ENCODE data around the gene TSPAN7.

TSPAN7 gene

DNA sequence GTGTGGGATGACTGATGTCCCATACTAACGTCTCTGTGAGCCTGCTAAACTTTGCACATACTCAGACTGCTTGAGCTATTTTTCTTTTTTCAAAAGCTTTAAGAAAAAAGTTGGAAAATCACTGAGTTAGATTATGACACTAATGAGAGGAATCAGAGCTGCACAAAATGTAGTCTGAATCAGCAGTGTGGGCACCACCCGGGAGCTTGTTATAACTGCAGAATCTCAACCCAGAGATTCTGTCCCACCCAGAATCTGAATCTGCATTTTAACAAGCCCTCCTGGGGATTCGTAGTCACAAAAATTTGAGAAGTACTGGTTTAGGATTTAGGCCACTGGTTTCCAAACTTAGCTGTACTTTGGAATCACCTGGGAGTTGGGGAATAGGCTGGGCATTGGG lies 137.8 kb downstream of the TSPAN7 start:
- Histone ChIP-seq H3K9me3 (ENCODE audit: control insufficient read depth in 1 of 2, low read length in 2 of 2) (no peaks in the 10 kb centered on the region), H3K27ac (ENCODE audit: low read depth, low read length) (no peak overlapping the region), H3K27me3 (ENCODE audit: control insufficient read depth in 1 of 2, insufficient read depth in 2 of 2, low read length in 2 of 2) (no peaks in the 10 kb centered on the region), H3K36me3 (ENCODE audit: control insufficient read depth in 1 of 2, insufficient read depth in 2 of 2, low read length in 2 of 2) (no peaks in the 10 kb centered on the region), H3K4me1 (ENCODE audit: control insufficient read depth in 1 of 2, insufficient read depth in 2 of 2, low read length in 2 of 2) (no peaks in the 10 kb centered on the region), H3K9ac (ENCODE audit: low read depth in 1 of 2, low read length in 2 of 2) (no peak overlapping the region), H3K4me3 (ENCODE audit: low read depth in 1 of 2, low read length in 2 of 2) (no peak overlapping the region)

DNA sequence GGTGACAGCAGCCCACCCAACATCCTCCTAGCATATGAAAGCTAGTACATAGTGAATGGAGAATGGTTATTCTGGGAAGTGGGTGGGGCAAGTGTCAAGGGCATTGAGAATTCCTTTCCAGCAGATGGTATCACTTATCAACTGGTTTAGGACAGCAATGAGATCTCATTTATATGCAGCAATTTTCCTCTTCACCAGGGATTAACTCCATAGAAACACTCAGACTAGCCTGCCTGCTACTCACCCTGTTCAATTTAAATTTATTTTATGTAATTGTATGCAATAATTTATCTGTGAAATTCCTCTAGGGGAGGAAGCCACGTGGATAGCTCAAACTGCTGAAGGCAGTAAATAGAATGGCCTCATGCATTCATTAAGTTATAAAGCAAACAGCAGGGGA lies 138.4 kb downstream of the TSPAN7 start:
- no peak overlapping the region for H3K9ac ChIP-seq (ENCODE audit: low read depth in 1 of 2, low read length in 2 of 2)
- H3K4me1 ChIP-seq (ENCODE audit: control insufficient read depth in 1 of 2, insufficient read depth in 2 of 2, low read length in 2 of 2), result no peaks in the 10 kb centered on the region
- no peak overlapping the region for H3K27ac ChIP-seq (ENCODE audit: low read depth, low read length)
- H3K27me3 ChIP-seq (ENCODE audit: control insufficient read depth in 1 of 2, insufficient read depth in 2 of 2, low read length in 2 of 2), result no peaks in the 10 kb centered on the region
- H3K4me3 ChIP-seq (ENCODE audit: low read depth in 1 of 2, low read length in 2 of 2), result no peak overlapping the region
- H3K36me3 ChIP-seq (ENCODE audit: control insufficient read depth in 1 of 2, insufficient read depth in 2 of 2, low read length in 2 of 2), result no peaks in the 10 kb centered on the region
- no peaks in the 10 kb centered on the region for H3K9me3 ChIP-seq (ENCODE audit: control insufficient read depth in 1 of 2, low read length in 2 of 2)

DNA sequence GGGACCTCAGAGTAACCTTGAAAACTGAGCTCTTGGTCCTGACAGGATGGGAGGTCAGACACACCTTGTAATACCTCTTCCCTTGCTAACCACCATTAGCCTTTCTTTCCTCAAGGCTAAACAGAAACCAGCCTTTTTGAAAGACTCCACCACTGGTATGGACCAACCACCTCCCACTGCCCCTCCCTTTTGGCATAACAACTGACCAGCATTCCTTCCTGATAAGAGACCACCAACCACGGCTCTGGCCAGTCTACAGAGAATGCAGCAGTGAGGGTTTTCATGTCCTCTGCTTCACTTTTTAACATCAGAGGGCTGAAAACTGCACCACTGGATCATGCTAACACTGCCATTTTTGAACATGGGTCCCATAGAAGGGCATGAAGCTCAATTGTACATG lies 139.7 kb downstream of the TSPAN7 start:
- Histone ChIP-seq H3K27ac (ENCODE audit: low read depth, low read length) (no peak overlapping the region), H3K27me3 (ENCODE audit: control insufficient read depth in 1 of 2, insufficient read depth in 2 of 2, low read length in 2 of 2) (no peaks in the 10 kb centered on the region), H3K36me3 (ENCODE audit: control insufficient read depth in 1 of 2, insufficient read depth in 2 of 2, low read length in 2 of 2) (no peaks in the 10 kb centered on the region)

DNA sequence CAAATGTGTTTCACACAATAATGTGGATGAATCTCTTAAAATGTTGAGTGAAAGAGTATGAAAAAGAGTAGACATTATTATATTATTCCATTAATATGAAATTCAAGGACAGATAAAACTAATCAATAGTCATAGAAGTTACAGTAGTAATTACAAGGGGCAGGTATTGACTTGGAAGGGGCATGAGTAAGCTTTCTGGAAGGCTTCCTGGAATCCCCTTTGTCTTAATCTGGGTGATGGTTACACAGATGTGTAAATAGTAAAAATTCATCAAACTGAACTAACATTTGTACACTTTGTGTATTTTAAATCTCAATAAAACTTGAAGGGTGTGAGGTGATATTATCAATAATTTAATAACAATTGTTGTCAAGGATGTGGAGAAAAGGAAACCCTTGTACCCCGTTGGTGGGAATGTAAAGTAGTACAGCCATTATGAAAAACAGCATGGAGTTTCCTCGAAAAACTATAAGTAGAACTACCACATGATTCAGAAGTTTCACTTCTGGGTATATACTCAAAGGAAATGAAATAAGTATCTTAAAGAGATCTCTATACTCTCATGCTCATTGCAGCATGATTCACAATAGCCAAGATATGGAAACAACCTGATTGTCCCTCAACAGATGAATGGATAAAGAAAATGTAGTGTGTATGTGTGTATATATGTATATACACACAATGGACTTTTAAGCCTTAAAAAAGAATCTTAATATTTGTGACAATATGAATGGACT lies 143.0 kb downstream of the TSPAN7 start:
- Histone ChIP-seq H3K4me3 (ENCODE audit: low read depth in 1 of 2, low read length in 2 of 2) (no peak overlapping the region), H3K36me3 (ENCODE audit: control insufficient read depth in 1 of 2, insufficient read depth in 2 of 2, low read length in 2 of 2) (no peaks in the 10 kb centered on the region), H3K27me3 (ENCODE audit: control insufficient read depth in 1 of 2, insufficient read depth in 2 of 2, low read length in 2 of 2) (no peaks in the 10 kb centered on the region), H3K9me3 (ENCODE audit: control insufficient read depth in 1 of 2, low read length in 2 of 2) (no peaks in the 10 kb centered on the region), H3K9ac (ENCODE audit: low read depth in 1 of 2, low read length in 2 of 2) (no peak overlapping the region), H3K4me1 (ENCODE audit: control insufficient read depth in 1 of 2, insufficient read depth in 2 of 2, low read length in 2 of 2) (no peaks in the 10 kb centered on the region), H3K27ac (ENCODE audit: low read depth, low read length) (no peak overlapping the region)

More for the DNA sequence above, 139.7 kb downstream of the TSPAN7 start:
- Histone ChIP-seq H3K4me1 (ENCODE audit: control insufficient read depth in 1 of 2, insufficient read depth in 2 of 2, low read length in 2 of 2) (no peaks in the 10 kb centered on the region), H3K9me3 (ENCODE audit: control insufficient read depth in 1 of 2, low read length in 2 of 2) (no peaks in the 10 kb centered on the region), H3K9ac (ENCODE audit: low read depth in 1 of 2, low read length in 2 of 2) (no peak overlapping the region), H3K4me3 (ENCODE audit: low read depth in 1 of 2, low read length in 2 of 2) (no peak overlapping the region)

DNA sequence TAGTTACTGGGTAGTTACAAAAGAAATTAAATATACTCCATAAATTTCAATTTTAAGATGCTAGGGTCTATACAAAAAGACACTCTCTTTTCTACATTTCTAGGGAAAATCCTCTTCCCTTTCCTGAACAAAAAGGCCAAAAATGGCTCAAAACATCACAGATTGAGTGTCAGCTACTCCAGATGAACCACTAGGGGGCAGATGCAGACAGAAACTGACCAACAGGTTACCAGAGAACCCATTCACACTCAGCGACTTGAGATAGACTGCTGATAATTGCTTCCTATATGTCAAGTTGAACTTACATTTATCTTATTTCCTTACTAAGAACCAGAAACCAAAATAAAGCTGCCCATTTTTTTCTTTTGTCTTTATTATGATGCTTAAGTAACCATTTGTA lies 156.5 kb downstream of the TSPAN7 start:
- H3K4me1 ChIP-seq (ENCODE audit: control insufficient read depth in 1 of 2, insufficient read depth in 2 of 2, low read length in 2 of 2), result no peaks in the 10 kb centered on the region
- H3K4me3 ChIP-seq (ENCODE audit: low read depth in 1 of 2, low read length in 2 of 2), result no peak overlapping the region
- H3K9ac ChIP-seq (ENCODE audit: low read depth in 1 of 2, low read length in 2 of 2), result no peak overlapping the region
- H3K36me3 ChIP-seq (ENCODE audit: control insufficient read depth in 1 of 2, insufficient read depth in 2 of 2, low read length in 2 of 2), result no peaks in the 10 kb centered on the region
- H3K27ac ChIP-seq (ENCODE audit: low read depth, low read length), result no peak overlapping the region
- H3K9me3 ChIP-seq (ENCODE audit: control insufficient read depth in 1 of 2, low read length in 2 of 2), result no peaks in the 10 kb centered on the region
- H3K27me3 ChIP-seq (ENCODE audit: control insufficient read depth in 1 of 2, insufficient read depth in 2 of 2, low read length in 2 of 2), result no peaks in the 10 kb centered on the region

DNA sequence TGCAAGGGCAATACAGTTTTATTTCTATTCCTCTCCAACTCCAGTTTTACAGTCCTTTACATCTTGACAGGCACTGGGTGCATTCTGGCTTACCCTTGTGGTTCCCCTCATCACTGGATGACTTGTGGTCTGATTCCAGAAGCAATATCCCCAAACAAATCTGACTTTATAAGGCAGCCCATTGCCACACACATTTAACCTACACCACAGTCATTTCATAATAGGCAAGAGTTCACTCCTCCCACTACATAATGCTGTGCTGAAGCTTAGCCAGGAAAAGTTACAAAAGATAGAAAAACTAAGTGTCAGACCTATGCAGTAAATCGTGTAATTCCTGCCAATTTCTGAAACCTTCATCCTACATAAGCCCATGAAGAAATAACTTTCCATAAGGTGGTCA lies 157.0 kb downstream of the TSPAN7 start:
- H3K27me3 ChIP-seq (ENCODE audit: control insufficient read depth in 1 of 2, insufficient read depth in 2 of 2, low read length in 2 of 2), result no peaks in the 10 kb centered on the region
- H3K9me3 ChIP-seq (ENCODE audit: control insufficient read depth in 1 of 2, low read length in 2 of 2), result no peaks in the 10 kb centered on the region
- no peaks in the 10 kb centered on the region for H3K36me3 ChIP-seq (ENCODE audit: control insufficient read depth in 1 of 2, insufficient read depth in 2 of 2, low read length in 2 of 2)
- H3K9ac ChIP-seq (ENCODE audit: low read depth in 1 of 2, low read length in 2 of 2), result no peak overlapping the region
- no peaks in the 10 kb centered on the region for H3K4me1 ChIP-seq (ENCODE audit: control insufficient read depth in 1 of 2, insufficient read depth in 2 of 2, low read length in 2 of 2)
- no peak overlapping the region for H3K4me3 ChIP-seq (ENCODE audit: low read depth in 1 of 2, low read length in 2 of 2)
- H3K27ac ChIP-seq (ENCODE audit: low read depth, low read length), result no peak overlapping the region

DNA sequence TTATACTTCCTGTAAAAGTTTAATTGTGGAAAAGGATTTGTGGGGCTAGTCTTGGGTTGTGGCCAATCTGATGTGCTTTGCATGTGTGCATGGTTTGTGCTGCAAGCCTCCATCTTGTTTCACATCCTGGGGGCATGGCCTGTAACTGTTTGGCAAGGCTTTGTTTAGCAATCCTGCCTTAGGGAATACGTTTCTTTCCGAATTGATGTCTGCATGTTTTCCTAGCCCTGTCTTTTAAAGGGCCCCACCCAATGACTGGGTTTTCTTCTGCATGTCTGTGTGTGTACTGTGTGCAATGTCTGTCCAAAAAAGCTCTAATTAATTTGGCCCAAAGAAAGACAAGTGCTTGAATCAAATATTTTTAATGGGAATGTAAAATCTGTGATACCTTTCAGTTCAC lies 165.3 kb downstream of the TSPAN7 start:
- no peaks in the 10 kb centered on the region for H3K9me3 ChIP-seq (ENCODE audit: control insufficient read depth in 1 of 2, low read length in 2 of 2)
- H3K36me3 ChIP-seq (ENCODE audit: control insufficient read depth in 1 of 2, insufficient read depth in 2 of 2, low read length in 2 of 2), result no peaks in the 10 kb centered on the region
- no peak overlapping the region for H3K9ac ChIP-seq (ENCODE audit: low read depth in 1 of 2, low read length in 2 of 2)

DNA sequence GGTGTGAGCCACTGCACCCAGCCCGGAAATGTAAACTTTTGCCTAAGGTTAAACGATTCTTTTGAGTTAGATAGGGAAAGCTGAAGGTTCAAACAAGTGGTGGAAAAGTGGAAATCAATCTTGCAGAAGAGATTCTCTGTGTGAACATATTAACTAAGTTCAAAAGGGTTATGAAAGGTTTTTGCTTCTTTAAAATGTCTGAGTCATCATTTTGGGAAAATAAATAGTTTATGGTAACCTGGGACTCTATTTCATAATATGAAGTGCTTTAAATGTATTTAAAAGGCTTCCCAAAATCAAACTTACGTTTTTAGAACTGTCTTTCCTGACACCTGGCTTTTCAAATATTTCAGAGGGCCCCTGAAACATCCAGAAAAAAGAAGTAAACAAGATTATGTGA lies 166.3 kb downstream of the TSPAN7 start:
- Histone ChIP-seq H3K36me3 (ENCODE audit: control insufficient read depth in 1 of 2, insufficient read depth in 2 of 2, low read length in 2 of 2) (no peaks in the 10 kb centered on the region), H3K9me3 (ENCODE audit: control insufficient read depth in 1 of 2, low read length in 2 of 2) (no peaks in the 10 kb centered on the region), H3K9ac (ENCODE audit: low read depth in 1 of 2, low read length in 2 of 2) (no peak overlapping the region), H3K4me3 (ENCODE audit: low read depth in 1 of 2, low read length in 2 of 2) (no peak overlapping the region), H3K27me3 (ENCODE audit: control insufficient read depth in 1 of 2, insufficient read depth in 2 of 2, low read length in 2 of 2) (no peaks in the 10 kb centered on the region), H3K4me1 (ENCODE audit: control insufficient read depth in 1 of 2, insufficient read depth in 2 of 2, low read length in 2 of 2) (no peaks in the 10 kb centered on the region), H3K27ac (ENCODE audit: low read depth, low read length) (no peak overlapping the region)

More for the DNA sequence above, 165.3 kb downstream of the TSPAN7 start:
- no peaks in the 10 kb centered on the region for H3K27me3 ChIP-seq (ENCODE audit: control insufficient read depth in 1 of 2, insufficient read depth in 2 of 2, low read length in 2 of 2)
- H3K27ac ChIP-seq (ENCODE audit: low read depth, low read length), result no peak overlapping the region
- no peaks in the 10 kb centered on the region for H3K4me1 ChIP-seq (ENCODE audit: control insufficient read depth in 1 of 2, insufficient read depth in 2 of 2, low read length in 2 of 2)
- H3K4me3 ChIP-seq (ENCODE audit: low read depth in 1 of 2, low read length in 2 of 2), result no peak overlapping the region

DNA sequence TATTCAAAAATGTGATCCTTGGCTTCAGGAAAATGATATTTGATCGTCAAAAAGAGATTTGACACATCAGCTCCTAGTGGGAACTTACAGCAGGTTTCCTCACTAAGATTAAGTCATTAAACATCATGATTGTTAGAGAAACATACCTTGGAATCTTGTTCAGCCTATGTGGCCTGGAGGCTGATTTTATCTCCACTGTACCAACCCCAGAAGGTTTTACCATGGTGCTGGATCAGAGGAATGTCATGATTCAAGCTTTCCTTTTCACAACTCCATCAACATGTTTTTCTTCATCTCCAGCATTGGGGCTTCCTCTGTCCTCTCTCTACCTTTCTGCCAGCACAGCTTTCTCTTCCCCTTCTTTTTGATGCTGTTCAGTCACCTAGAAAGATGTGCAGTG lies 171.5 kb downstream of the TSPAN7 start:
- H3K27me3 ChIP-seq (ENCODE audit: control insufficient read depth in 1 of 2, insufficient read depth in 2 of 2, low read length in 2 of 2), result no peaks in the 10 kb centered on the region
- H3K4me3 ChIP-seq (ENCODE audit: low read depth in 1 of 2, low read length in 2 of 2), result no peak overlapping the region
- no peak overlapping the region for H3K27ac ChIP-seq (ENCODE audit: low read depth, low read length)
- no peaks in the 10 kb centered on the region for H3K36me3 ChIP-seq (ENCODE audit: control insufficient read depth in 1 of 2, insufficient read depth in 2 of 2, low read length in 2 of 2)
- no peak overlapping the region for H3K9ac ChIP-seq (ENCODE audit: low read depth in 1 of 2, low read length in 2 of 2)
- no peaks in the 10 kb centered on the region for H3K9me3 ChIP-seq (ENCODE audit: control insufficient read depth in 1 of 2, low read length in 2 of 2)
- no peaks in the 10 kb centered on the region for H3K4me1 ChIP-seq (ENCODE audit: control insufficient read depth in 1 of 2, insufficient read depth in 2 of 2, low read length in 2 of 2)

Measured in duodenal mucosa (tissue), 2 donors.